HG02840 (cell line): Measurements from ENCODE around the gene SCN5A.
"Not testable (repeated sequence)": the region's sequence is repeated elsewhere in the genome, so short reads cannot be mapped to it uniquely, and the experiment has no call there.

ENCODE experiments used
- ATAC-seq: cut with Tn5 transposase; IDR thresholded peaks from one replicate; pipeline ENCODE4 v1.9.1; 2021; ENCODE audit warnings: mild to moderate bottlenecking, moderate library complexity, moderate number of reproducible peaks; ENCODE audit not compliant: unreplicated experiment, low FRiP score

SCN5A gene

DNA sequence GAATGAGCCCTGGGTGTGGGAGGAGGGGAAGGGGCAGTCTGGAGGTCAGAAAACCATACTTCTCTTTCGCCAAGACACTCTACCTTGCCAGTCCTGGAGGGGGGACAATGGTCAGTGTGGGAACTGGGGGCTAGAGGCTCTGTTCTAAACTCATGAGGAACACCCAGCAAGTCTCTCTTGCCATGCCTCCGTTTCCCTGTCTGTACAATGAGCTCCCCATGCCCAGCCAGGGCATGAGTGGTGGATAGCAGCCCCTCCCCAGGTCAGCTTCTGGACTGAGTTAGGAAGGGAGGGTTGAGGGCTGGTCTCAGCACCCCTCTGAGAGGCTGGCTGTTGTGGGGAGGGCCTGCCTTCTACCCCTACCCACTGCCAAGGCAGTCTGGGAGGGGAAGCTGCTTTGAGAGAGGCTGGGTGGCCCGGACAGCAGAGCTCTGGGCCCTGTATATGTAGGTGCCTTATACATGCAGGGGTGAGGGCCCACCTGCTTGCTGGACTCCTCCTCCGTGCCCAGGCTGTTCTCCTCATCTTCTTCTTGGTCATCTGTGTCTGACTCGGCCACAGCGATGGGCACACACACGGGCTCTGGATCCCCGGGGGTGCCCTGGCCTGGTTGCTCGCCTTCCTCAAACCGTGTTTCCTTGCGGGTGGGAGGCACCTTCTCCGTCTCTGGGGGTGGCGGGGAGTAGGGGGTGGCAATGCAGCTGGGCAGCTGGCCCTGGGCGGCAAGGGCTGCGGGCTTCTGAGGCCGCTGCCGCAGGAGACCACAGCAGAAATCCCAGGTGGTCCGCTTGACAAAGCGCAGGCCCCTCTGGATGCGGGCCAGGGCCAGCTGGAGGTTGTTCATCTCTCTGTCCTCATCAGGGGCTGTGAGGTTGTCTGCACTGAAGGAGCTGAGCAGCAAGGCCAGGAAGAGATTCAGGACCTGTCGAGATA lies 68.8 kb downstream of the SCN5A start:
- no peak for ATAC-seq

DNA sequence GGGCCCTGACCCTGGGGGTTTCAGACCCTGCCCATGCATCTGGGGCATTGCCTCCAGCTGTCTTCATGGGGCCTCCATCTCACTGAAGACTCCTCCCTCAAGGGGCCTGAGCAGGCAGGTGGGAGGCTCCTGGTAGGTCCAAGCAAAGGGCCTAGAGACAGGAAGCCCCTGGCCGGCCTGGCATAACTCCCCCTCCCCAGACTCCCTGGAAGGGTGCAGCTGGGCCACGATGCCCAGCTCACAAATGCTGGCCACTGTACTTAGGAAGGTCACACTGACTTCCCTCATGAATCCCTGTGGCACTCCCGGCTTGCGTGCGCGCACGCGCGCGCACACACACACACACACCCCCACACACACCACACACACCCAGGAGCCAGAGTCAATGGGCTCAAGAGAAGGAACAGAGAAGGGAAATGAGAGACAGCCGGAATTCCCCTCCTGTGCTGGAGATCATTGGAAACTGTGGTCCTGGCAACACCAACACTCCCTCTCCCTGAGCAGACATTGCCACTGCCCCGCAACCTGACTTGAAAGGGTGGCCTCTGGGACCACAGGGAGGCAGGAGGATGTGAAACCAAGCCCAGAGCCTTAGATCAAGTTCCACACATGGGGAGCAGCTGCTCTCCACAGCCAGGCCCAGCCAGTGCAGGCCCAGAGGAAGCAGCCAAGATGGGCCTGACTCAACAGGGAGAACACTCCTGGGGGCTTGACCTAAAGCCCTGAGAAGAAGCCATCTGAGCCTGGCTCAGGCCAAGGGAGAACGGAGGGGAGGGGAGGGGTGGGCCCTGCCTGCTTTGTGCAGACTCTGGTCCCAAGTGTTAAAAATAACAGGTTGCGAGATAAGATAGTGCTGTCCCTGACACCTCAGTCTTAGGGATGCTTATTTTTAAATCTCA lies 69.7 kb downstream of the SCN5A start:
- no peak for ATAC-seq

DNA sequence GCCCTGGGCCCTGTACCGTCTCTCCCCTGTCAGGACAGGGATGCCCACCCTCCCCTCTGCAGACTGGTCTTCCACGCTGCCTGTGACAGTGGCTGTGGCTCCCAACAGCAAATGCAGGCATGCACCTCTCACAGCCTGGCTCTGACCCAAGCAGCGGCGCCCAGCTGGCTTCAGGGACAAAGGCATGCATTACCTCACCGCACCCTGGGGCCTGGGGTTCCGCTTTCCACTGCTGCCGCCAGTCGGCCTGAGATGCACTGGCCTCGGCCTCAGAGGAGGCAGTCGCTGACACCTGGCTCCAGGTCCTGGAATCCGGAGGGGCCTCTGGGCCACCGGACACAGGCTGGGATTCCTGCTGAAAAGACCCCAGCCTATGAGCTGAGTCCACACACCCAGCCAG lies 70.3 kb downstream of the SCN5A start:
- ATAC-seq = no peak

DNA sequence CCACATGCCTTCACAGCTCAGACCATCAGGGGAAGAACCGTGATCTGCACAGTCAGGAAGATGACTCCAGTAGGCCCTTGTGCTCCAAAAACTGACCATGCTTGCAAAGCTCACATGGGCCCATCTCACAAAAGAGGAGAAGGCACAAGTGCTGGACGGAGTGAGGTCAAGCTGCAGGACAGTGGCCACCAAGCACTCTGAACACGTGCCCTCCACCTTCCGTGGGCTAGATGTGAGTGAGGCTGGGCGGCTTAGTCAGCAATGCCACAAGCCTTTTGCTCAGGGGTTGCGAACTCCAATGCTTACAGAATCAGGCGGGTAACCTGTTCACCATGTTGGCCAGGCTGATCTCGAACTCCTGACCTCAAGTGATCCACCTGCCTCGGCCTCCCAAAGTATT lies 70.9 kb downstream of the SCN5A start:
- ATAC-seq = no peak

DNA sequence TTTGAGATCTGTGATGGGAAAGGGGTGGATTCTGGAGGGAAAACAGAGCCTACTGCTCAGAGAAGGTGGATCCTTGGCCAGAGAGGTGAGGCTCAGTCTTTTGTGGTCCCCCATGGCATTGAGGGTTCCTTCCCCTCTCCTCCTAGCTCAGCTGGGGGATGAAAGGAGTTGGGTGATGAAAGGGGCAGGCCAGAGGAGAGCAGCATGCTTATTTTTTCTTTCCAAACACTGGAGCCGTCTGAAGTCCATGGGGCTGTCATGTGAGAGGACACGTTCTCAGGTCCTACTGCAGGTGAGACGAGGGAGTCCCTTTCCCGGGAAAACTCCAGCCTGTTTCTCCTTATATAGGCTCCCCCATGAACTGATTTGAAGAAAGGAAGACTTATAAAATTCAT lies 71.4 kb downstream of the SCN5A start:
- ATAC-seq = no peak

DNA sequence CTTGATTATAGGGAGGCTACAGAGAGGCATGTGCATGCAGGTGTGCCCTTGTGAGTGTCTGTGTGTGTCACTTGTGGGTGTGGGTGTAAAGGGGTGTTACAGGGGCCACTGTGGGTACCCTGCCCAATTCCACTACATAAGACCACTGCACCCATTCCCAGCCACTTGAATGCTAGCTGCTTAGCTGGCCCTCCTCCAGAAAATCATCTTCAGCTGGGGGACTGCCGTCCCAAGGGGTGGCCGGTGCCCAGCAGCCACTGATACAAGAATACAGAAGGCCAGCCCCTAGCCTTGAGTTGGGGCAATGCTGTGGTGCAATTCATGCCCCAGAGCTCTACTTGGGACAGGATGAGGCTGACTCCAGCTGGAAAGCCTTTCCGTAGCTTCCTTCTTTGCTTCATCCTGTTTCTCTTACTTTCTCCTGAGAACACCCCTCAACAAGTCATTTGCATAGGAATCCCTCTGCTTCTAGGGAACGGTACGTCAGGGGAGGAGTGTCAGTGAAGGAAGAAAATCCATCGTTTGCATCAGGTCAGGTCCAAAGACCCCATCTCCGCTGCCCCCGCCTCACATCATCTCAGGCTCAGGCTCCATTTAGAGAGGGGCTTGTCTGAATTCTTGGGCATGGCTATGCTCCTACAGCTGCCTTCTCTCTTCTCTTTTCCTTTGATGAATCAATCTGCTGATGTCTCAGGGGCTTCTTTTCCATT lies 72.0 kb downstream of the SCN5A start:
- ATAC-seq = no peak

DNA sequence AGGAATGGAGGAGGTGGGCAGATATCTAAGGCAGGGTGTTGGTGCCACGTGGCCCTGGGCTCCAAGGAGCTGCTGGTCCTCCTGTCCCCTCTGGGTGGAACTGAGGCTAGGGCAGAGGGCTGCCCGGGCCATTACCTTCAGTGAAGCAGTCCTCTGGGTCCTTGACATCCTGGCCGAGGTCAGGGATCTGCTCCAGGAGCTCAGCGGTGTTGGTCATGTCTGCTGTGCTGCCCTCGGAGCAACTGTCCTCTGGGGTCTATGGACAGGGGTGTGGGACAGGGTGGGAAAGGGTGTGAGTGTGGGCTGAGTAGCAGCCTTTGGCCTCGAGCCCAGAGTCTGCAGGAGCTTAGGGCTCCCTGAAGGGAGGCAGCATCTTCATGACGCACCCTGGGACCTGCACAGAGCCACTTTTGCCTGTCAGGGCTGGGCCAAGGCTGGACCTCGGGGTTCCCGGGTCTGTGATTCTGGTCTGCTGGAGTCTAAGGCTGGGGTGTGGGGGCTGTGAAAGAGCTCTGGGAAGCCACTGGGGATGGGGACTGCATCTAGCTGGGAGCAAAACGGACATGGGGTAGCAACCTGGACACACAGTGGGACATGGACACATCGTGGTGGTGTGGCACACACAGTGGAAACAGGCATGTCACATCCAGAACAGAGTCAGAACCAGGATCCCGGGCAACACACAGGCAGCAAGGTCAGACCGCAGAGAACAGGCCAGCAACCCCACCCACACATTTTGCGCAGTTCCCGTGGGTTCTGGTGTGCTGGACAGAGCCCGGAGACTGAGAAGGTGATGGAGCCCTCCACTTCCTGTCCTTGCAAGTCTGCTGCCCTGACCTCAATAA lies 72.7 kb downstream of the SCN5A start:
- ATAC-seq = no peak

DNA sequence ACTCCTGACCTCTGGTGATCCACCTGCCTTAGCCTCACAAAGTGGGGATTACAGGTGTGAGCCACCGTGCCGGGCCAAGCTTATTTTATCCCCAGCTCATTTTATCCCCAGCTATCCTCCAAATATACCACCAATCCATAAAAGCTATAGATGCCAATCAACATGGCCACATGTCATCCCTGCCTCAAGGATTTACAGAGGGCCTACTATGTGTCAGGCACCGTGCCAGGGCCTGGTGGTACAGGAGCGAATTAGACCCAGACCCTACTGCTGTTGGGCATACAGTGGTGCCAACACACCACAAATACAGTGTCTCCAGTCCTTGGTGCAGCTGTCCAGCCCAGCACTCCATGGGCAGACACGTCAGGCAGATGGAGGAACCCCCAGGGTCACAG lies 73.4 kb downstream of the SCN5A start:
- no peak for ATAC-seq

DNA sequence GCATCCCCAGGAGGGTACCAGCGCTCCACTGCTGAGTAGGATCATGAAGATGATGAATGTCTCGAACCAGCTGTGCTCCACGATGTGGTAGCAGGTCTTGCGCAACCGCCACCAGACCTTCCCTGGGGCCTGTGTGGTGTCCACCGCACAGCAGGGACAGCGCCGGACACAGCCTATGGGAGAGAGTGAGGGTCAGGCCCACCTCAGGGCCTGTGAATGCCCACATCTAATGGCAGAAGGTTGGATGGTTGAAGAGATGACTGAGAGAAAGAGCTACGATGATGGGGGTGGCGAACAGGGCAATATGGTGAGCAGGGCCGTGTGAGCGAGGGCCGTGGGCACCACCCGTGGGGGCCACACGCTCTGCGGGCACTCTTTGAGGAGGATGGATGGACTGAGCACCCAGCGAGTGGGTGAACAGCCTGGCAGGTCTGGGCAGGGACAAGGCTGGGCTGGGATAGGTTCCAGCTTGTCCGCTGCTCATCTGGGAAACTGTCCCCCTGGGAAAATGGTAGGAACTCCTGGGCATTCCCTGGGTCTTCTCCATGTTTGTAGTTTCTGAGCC lies 74.1 kb downstream of the SCN5A start:
- ATAC-seq = no peak

DNA sequence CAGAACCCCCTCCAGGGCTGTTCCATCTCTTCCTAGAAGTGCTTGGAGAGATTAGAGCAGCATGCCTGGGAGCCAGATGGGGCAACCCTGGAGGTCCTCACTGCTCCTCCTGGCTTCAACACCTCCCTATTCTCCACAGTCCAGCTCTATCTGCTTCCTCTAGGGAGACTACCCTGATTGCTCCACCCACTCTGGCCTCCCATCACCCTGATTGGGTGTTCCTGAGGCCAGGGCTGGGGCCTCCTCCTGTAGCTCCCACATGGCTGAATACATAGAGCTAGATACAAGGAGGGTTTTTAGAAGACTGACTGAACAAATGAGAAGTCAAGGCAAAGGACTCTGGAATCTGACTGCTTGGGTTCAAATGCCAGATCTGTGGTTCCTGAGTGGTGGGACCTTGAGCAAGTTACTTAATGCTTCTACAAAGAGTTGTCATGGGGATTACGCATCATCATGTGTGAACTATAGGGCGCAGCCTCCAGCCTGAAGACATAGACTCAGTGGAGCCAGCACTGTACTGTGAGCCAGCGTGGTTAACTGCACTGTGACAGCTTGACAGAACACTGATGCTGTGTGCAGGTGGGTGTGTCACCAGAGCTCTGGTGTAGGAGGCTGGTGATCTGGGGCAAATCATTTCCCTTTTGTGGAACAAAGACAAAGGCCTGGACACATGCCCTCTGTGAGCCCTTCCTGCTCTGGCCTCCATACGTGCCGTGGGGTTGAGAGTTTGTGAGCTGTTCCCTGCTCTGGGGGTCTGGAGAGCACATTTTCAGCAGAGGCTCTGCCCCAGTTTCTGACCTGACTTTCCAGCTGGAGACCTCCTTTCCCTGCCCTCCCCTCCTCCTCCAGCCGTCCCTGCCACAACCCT lies 74.8 kb downstream of the SCN5A start:
- ATAC-seq = no peak

DNA sequence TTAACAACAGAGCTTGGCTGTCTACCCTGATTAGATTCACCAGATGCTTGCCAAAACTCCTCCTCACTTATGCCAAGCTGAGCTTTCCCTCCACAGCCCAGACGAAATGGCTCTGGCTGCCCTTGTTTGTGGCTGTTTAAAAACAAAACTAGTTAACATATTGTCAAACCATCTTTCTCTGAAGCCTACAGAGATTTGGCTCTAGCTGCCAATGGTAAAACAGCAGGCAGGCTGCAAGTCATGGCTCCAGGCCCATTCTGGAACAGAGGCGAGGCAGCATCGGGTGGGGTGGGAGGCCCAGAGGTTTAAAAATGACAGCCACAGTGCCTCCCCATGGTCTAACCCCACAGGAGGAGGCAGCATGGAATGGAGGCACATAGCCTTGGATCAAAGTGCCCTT lies 75.9 kb downstream of the SCN5A start:
- no peak for ATAC-seq

DNA sequence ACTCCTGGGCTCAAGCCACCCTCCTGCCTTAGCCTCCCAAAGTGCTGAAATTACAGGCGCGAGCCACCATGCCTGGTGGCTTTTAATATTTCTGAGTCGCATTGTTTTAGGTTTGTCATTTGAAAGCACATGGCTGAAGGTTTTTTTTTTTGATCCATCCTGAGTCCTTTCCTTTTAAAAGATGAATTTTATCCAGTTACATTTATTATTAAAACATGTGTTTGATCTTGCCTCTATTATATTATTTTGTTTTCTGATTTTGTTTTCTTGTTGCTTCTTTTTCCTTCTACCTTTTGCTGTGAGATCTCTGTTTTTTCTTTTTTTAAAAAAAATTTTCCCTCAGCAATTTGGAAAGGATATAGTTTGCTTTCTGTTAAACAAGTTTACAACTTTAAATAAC lies 76.4 kb downstream of the SCN5A start:
- no peak for ATAC-seq

DNA sequence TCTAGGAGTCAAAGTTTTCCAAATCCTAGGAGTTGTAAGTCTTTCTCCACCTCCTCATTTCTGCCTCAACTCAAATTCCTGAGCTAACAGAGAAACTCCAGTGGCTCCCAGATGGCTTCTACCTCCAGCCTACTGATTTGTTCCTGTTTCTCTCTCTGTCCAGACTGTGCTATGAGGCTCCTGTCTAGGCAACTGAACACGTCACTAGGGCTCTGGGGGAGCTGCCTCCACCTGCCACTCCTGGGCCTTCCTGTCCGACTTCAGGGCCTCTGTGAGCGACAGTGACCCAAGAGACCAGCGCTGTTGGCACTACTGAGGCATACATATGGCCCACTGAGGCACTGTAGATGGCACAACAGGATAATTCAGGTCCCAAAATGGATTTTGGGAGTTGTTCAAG lies 82.0 kb downstream of the SCN5A start:
- ATAC-seq = no peak

DNA sequence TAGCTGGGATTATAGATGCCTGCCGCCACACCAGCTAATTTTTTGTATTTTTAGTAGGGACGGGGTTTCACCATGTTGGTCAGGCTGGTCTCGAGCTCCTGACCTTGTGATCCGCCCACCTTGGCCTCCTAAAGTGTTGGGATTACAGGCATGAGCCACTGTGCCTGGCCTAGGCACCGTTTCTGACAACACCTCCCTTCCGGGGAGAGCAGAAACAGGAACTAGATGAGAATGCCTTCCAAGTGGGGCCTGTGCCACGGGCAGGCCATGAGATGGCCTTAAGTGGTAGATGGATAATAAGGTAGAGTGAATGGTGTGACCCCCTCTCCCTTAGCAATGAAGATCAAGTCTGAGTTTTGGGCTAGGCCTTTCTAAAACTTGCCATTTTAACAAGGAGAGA lies 82.7 kb downstream of the SCN5A start:
- ATAC-seq = not testable (repeated sequence)

DNA sequence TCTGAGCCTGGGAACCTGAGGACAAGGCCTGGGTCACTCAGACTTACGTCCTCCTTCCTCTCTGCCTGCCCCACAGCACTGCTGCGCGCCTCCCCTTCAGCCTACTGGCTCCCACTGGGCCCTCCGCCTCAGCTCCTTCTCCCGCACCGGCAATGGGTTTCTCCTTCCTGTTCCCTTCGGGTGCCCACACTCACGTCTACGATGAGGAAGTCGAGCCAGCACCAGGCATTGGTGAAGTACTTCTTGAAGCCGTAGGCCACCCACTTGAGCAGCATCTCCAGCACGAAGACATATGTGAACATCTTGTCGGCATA lies 83.3 kb downstream of the SCN5A start:
- no peak for ATAC-seq

DNA sequence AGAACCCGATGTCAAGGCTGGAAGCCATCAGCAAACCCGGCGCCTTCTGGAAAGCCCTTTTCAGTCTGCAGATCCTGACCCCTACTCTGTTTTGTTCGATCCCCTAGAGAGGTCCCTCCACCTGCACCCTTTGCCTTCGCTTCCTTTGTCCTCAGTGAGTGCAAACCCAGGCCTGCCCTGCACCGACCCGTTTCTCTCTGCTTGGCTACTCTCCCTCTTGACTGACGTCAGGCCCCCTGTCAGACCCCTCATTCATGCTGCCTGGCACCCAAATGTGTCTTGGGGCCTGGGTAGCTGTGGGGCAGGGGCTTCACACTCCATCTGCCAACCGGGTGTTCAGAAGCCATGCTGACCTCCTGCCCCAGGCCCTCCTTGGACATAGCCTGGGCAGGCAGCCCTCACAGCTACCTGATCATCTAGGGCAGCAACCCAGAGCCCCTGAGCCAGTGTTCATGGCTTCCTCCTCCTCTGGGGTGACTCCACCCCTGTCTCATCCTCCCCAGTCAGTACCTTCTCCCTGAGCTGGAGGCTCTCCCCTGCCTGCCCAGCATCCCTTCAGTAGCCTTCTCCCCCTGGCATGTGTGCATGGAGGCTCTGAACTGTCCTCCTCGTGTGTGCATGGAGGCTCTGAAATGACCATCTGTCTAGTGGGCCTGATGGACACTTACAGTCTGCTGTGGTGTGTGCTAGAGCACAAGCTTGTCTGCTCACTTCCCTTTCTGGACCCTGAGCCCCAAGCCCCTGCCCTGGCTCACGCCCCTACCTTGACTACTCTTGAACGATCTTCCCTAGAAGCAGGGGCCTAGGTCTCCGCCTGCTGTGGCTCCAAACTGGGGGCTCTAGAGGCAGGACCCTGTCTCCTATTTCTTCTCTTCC lies 83.9 kb downstream of the SCN5A start:
- no peak for ATAC-seq

DNA sequence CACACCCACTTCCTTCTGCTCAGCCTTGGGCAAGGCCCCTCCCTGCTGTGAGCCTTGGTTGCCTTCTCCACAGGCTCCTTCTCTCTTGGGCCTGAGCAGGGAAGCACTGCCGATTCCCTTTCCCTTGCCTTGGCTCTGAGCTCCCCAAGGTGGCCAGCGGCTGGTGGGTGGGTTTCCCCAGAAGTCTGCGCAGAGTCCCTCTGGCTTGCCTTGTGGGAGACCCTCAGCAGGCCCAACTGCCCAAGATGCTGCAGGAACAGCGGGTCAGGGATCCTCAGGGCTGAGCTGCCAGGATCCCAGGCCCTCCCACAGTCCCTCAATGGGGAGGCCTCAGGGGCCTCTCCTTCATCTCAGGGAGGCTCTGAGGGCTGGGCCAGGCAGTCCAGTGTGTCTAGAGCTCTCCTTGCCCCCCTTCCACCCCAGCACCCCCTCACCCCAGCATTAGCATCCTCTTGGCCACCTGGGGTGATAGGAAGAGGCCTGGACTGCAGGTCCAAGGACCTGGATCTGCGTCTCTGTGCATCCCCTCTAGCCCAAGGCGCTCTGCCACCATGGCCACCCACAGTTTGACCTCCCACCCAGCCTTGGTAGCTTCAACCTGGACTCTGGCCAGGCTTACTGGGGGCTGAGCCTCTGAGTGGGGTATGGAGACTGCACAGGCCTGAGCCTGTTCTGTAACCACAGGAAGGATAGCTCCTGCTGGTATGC lies 84.7 kb downstream of the SCN5A start:
- no peak for ATAC-seq
